ENCODE data around the gene BLOC1S3. TPM values are rescaled to one million over a fixed set of nuclear protein-coding genes. Genes with fewer than 3 reads are reported as not detected.

BLOC1S3 gene
- total and polyA plus RNA-seq, 2 of the 13 experiments (the other 11 are each of a cell fraction or from before 2014, with no cell fraction given): 4.3 to 4.8 TPM

DNA sequence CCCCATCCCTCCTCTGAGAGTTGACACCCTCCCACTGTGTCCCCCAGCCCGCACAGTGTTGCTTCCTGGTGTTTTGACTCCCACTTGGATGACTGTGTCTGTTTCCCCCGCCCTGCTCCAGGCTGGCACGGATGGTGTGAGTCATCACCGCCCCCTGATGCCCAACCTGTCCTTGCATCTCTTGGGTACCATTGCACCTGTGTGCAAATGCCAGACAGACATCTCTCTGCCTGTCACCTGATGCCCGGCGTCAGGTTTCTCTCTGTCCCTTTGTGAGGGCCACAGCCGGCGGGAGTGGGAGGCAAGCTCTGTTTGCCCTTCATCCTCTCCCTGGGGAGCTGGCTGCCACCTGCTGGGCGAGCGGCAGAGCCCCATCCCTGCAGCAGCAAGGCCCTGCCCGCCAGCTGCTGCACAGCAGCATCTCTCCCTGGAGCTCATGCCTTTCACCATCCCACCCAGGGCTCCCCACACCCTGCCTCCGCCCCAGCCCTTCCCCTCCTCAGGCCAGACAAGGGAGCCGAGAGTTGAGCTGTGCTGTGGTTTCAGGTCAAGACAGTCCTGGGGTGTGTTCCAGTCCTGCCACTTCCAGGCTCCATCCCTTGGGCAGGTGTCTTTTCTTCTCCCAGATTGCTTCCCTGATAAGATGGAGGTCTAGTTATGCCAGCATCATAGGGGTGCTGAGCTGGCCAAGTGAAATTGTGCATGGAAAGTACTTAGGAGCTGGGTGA, 47.5 kb upstream of the BLOC1S3 start (continued):
- TF ChIP-seq HES4 (CRISPR knock-in tag; IDR thresholded peaks at IDR 0.05; ENCODE audit: borderline replicate concordance) (no peak), TCF7L2 (IDR thresholded peaks at IDR 0.05; ENCODE audit: low read depth, low read length) (no peak), FOXM1 (CRISPR knock-in tag; IDR thresholded peaks at IDR 0.05) (no peak), ZNF75D (CRISPR knock-in tag; IDR thresholded peaks at IDR 0.05; ENCODE audit: borderline replicate concordance) (no peak), MZF1 (CRISPR knock-in tag; IDR thresholded peaks at IDR 0.05; ENCODE audit: borderline replicate concordance) (no peak), SRSF1 (optimal IDR thresholded peaks at IDR 0.05; ENCODE audit: low read depth, low read length) (no peak), FOXP1 (IDR thresholded peaks at IDR 0.05) (no peak), FOXP1 (CRISPR knock-in tag; IDR thresholded peaks at IDR 0.05) (no peak), KDM3A (CRISPR knock-in tag; IDR thresholded peaks at IDR 0.05; ENCODE audit: low read depth) (no peak), ZNF292 (CRISPR knock-in tag; IDR thresholded peaks at IDR 0.05; ENCODE audit: borderline replicate concordance, low read depth) (no peak), THAP11 (CRISPR knock-in tag; IDR thresholded peaks at IDR 0.05) (no peak), ZNF660 (CRISPR knock-in tag; IDR thresholded peaks at IDR 0.05; ENCODE audit: borderline replicate concordance, low read depth) (no peak), NFKBIZ (CRISPR knock-in tag; IDR thresholded peaks at IDR 0.05) (no peak), ASH2L (IDR thresholded peaks at IDR 0.05; ENCODE audit: insufficient read length, low read depth, low read length) (no peak), U2AF1 (optimal IDR thresholded peaks at IDR 0.05; ENCODE audit: low read depth, low read length) (no peak), ATAD3A (CRISPR knock-in tag; IDR thresholded peaks at IDR 0.05) (no peak), SYNCRIP (IDR thresholded peaks at IDR 0.05; ENCODE audit: insufficient read depth, low read depth, low read length) (no peak), ZNF724P (CRISPR knock-in tag; IDR thresholded peaks at IDR 0.05; ENCODE audit: borderline replicate concordance) (no peak), NR2F6 (IDR thresholded peaks at IDR 0.05) (no peak), NR2F6 (CRISPR knock-in tag; IDR thresholded peaks at IDR 0.05) (no peak), PHF20 (CRISPR knock-in tag; IDR thresholded peaks at IDR 0.05) (no peak), ZNF282 (IDR thresholded peaks at IDR 0.05; ENCODE audit: partially characterized antibody) (no peak), PAX8 (CRISPR knock-in tag; IDR thresholded peaks at IDR 0.05; ENCODE audit: borderline replicate concordance) (no peak), NFATC3 (CRISPR knock-in tag; IDR thresholded peaks at IDR 0.05) (no peak)
- TF ChIP-seq, protein P1, sequence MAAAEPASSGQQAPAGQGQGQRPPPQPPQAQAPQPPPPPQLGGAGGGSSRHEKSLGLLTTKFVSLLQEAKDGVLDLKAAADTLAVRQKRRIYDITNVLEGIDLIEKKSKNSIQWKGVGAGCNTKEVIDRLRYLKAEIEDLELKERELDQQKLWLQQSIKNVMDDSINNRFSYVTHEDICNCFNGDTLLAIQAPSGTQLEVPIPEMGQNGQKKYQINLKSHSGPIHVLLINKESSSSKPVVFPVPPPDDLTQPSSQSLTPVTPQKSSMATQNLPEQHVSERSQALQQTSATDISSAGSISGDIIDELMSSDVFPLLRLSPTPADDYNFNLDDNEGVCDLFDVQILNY (CRISPR knock-in tag; conservative IDR thresholded peaks at IDR 0.05): no peak
- TF ChIP-seq, protein P2, sequence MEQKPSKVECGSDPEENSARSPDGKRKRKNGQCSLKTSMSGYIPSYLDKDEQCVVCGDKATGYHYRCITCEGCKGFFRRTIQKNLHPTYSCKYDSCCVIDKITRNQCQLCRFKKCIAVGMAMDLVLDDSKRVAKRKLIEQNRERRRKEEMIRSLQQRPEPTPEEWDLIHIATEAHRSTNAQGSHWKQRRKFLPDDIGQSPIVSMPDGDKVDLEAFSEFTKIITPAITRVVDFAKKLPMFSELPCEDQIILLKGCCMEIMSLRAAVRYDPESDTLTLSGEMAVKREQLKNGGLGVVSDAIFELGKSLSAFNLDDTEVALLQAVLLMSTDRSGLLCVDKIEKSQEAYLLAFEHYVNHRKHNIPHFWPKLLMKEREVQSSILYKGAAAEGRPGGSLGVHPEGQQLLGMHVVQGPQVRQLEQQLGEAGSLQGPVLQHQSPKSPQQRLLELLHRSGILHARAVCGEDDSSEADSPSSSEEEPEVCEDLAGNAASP (CRISPR knock-in tag; IDR thresholded peaks at IDR 0.05; ENCODE audit: borderline replicate concordance): 0 out of 2 replicates have a peak, but pooled peaks have one; percentile 47
- TF ChIP-seq, protein P3, sequence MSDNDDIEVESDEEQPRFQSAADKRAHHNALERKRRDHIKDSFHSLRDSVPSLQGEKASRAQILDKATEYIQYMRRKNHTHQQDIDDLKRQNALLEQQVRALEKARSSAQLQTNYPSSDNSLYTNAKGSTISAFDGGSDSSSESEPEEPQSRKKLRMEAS (IDR thresholded peaks at IDR 0.05): no peak
- TF ChIP-seq, protein P4, sequence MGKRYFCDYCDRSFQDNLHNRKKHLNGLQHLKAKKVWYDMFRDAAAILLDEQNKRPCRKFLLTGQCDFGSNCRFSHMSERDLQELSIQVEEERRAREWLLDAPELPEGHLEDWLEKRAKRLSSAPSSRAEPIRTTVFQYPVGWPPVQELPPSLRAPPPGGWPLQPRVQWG (CRISPR knock-in tag; IDR thresholded peaks at IDR 0.05; ENCODE audit: borderline replicate concordance, low read depth): no peak
- TF ChIP-seq, protein P5, sequence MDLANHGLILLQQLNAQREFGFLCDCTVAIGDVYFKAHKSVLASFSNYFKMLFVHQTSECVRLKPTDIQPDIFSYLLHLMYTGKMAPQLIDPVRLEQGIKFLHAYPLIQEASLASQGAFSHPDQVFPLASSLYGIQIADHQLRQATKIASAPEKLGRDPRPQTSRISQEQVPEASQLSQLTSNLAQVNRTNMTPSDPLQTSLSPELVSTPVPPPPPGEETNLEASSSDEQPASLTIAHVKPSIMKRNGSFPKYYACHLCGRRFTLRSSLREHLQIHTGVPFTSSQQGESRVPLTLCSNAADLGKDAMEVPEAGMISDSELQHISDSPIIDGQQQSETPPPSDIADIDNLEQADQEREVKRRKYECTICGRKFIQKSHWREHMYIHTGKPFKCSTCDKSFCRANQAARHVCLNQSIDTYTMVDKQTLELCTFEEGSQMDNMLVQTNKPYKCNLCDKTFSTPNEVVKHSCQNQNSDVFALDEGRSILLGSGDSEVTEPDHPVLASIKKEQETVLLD (CRISPR knock-in tag; IDR thresholded peaks at IDR 0.05; ENCODE audit: low read depth): no peak

Measured in HepG2 (cell line).